Measurements from ENCODE around the gene FAM163B. TPM values are rescaled to one million over a fixed set of nuclear protein-coding genes. Genes with fewer than 3 reads are reported as not detected.

FAM163B gene
- total RNA-seq, 1 donor from 2014 or later = not detected

- Mint-ChIP-seq H3K27me3 (ENCODE audit: unreplicated experiment) (peaks cover 4% of the 10 kb centered on the region), H3K27ac (ENCODE audit: unreplicated experiment) (peak overlapping the region; percentile 73), H3K4me3 (ENCODE audit: unreplicated experiment) (peak overlapping the region; percentile 5), H3K9me3 (ENCODE audit: unreplicated experiment) (no peaks in the 10 kb centered on the region), H3K4me1 (ENCODE audit: unreplicated experiment) (peaks cover 22% of the 10 kb centered on the region), H3K36me3 (ENCODE audit: unreplicated experiment) (no peaks in the 10 kb centered on the region)
- no peak for DNase-seq (ENCODE audit: extremely low spot score, unreplicated experiment)
- TF ChIP-seq, protein P1, sequence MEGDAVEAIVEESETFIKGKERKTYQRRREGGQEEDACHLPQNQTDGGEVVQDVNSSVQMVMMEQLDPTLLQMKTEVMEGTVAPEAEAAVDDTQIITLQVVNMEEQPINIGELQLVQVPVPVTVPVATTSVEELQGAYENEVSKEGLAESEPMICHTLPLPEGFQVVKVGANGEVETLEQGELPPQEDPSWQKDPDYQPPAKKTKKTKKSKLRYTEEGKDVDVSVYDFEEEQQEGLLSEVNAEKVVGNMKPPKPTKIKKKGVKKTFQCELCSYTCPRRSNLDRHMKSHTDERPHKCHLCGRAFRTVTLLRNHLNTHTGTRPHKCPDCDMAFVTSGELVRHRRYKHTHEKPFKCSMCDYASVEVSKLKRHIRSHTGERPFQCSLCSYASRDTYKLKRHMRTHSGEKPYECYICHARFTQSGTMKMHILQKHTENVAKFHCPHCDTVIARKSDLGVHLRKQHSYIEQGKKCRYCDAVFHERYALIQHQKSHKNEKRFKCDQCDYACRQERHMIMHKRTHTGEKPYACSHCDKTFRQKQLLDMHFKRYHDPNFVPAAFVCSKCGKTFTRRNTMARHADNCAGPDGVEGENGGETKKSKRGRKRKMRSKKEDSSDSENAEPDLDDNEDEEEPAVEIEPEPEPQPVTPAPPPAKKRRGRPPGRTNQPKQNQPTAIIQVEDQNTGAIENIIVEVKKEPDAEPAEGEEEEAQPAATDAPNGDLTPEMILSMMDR (IDR thresholded peaks at IDR 0.05) = no peak
Observed at GRCh38 chr9:133558191-133559126, 50.7 kb downstream of the FAM163B start.

- Mint-ChIP-seq H3K4me3 (ENCODE audit: unreplicated experiment) (no peak overlapping the region), H3K27me3 (ENCODE audit: unreplicated experiment) (no peaks in the 10 kb centered on the region), H3K9me3 (ENCODE audit: unreplicated experiment) (no peaks in the 10 kb centered on the region), H3K4me1 (ENCODE audit: unreplicated experiment) (peaks cover 17% of the 10 kb centered on the region), H3K36me3 (ENCODE audit: unreplicated experiment) (no peaks in the 10 kb centered on the region), H3K27ac (ENCODE audit: unreplicated experiment) (no peak overlapping the region)
- TF ChIP-seq, protein P1 (IDR thresholded peaks at IDR 0.05) = no peak
- no peak for DNase-seq (ENCODE audit: extremely low spot score, unreplicated experiment)
Observed at GRCh38 chr9:133557581-133557980, 51.6 kb downstream of the FAM163B start.

DNA sequence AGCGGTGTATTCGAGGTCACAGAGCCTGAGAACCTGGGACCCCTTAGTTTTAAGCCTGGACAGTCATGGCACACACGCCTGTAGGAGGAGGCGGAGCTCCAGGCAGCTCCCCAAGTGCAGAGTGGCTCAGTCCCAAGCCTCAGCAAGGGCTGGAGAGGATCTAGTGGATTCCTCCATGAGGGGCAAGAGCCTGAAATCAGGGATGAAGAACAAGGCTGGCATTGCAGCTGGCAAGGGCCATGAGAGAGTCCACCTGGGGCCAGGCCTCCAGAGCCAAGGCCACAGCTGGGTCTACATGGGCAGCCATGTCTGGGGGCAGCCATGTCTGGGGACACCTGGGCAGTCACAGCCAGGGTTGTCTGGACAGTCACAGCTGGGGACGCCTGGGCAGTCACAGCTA lies 52.8 kb downstream of the FAM163B start:
- Mint-ChIP-seq H3K36me3 (ENCODE audit: unreplicated experiment) (no peaks in the 10 kb centered on the region), H3K4me1 (ENCODE audit: unreplicated experiment) (peaks cover 17% of the 10 kb centered on the region), H3K4me3 (ENCODE audit: unreplicated experiment) (no peak overlapping the region), H3K9me3 (ENCODE audit: unreplicated experiment) (no peaks in the 10 kb centered on the region), H3K27ac (ENCODE audit: unreplicated experiment) (no peak overlapping the region), H3K27me3 (ENCODE audit: unreplicated experiment) (peaks cover 7% of the 10 kb centered on the region)
- TF ChIP-seq, protein P1 (IDR thresholded peaks at IDR 0.05) = no peak
- no peak for DNase-seq (ENCODE audit: extremely low spot score, unreplicated experiment)

- TF ChIP-seq, protein P1 (IDR thresholded peaks at IDR 0.05) = no peak
- Mint-ChIP-seq H3K4me1 (ENCODE audit: unreplicated experiment) (peaks cover 16% of the 10 kb centered on the region), H3K4me3 (ENCODE audit: unreplicated experiment) (no peak overlapping the region), H3K9me3 (ENCODE audit: unreplicated experiment) (no peaks in the 10 kb centered on the region), H3K27me3 (ENCODE audit: unreplicated experiment) (peaks cover 17% of the 10 kb centered on the region), H3K27ac (ENCODE audit: unreplicated experiment) (no peak overlapping the region), H3K36me3 (ENCODE audit: unreplicated experiment) (no peaks in the 10 kb centered on the region)
- no peak for DNase-seq (ENCODE audit: extremely low spot score, unreplicated experiment)
Observed at GRCh38 chr9:133554729-133555128, 54.5 kb downstream of the FAM163B start.

DNA sequence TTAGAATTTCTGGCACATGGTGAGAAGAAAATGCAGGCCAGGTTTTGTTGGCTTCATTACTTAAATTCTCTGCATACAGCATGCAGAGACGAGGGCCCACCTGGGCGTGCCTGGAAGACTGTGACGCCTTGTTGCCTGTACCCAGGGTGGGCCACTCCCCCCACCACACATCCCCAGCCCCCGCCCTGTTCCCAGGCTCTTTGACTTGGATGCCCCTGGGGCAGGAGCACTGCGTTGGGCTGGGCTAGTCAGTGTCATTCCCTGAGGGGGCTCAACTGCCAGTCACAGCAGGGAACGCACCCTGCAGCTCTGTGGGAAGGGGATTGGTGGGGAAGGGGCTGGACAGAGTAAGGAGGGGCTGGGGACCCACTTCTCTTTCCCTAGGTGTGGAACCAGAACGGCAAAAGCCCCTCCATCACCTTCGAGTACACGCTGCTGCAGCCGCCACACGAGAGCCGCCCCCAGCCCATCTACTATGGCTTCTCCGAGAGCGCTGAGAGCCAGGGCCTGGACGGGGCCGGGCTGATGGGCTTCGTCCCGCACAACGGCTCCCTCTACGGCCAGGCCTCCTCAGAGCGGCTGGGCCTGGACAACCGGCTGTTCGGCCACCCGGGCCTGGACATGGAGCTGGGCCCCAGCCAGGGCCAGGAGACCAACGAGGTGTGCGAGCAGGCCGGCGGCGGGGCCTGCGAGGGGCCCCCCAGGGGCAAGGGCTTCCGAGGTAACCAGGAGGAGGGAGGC lies 55.0 kb downstream of the FAM163B start:
- no peak overlapping the region for H3K4me3 Mint-ChIP-seq (ENCODE audit: unreplicated experiment)
- H3K27me3 Mint-ChIP-seq (ENCODE audit: unreplicated experiment) = peaks cover 17% of the 10 kb centered on the region
- peaks cover 15% of the 10 kb centered on the region for H3K4me1 Mint-ChIP-seq (ENCODE audit: unreplicated experiment)
- no peaks in the 10 kb centered on the region for H3K9me3 Mint-ChIP-seq (ENCODE audit: unreplicated experiment)
- no peak overlapping the region for H3K27ac Mint-ChIP-seq (ENCODE audit: unreplicated experiment)
- TF ChIP-seq, protein P1 (IDR thresholded peaks at IDR 0.05) = no peak
- no peak for DNase-seq (ENCODE audit: extremely low spot score, unreplicated experiment)
- no peaks in the 10 kb centered on the region for H3K36me3 Mint-ChIP-seq (ENCODE audit: unreplicated experiment)

All from osteocyte (in vitro differentiated cells).